H1 (cell line): ENCODE data around the gene ENSA. TPM values are rescaled to one million over a fixed set of nuclear protein-coding genes. Genes with fewer than 3 reads are reported as not detected.
"Not testable (repeated sequence)": the region's sequence is repeated elsewhere in the genome, so short reads cannot be mapped to it uniquely, and the experiment has no call there.

Experiments
- CTCF ChIA-PET: fragments of 300-600 bp; sonication (Branson Sonifier 250); formaldehyde crosslinking; loops from one replicate; lab custom pipeline; 2021; ENCODE audit not compliant: partially characterized antibody; lab: Charles Lee
- POLR2A ChIA-PET: fragments of 300-600 bp; sonication (Branson Sonifier 250); formaldehyde crosslinking; loops from one replicate; lab custom pipeline; 2021; ENCODE audit warnings: inconsistent platforms; ENCODE audit not compliant: partially characterized antibody; lab: Charles Lee
- DNase-seq, 2 experiments: peaks; one replicate each; pipeline versions ENCODE4 v3.0.0 to v3.0.0-alpha.2; 2010 to 2022; ENCODE audit warnings: low spot score in 2 of 2, low read depth in 1 of 2, mixed read lengths in 1 of 2
- FAIRE-seq: peaks from 2 replicates; lab custom pipeline; 2011; peaks lifted over from hg19 to GRCh38; lab: Jason Lieb, UNC
- H2AFZ ChIP-seq: 2 replicates; pipeline ENCODE4 v1.8.1; 2012; ENCODE audit warnings: low read length, inconsistent platforms
- H2AK5ac ChIP-seq: 2 replicates; pipeline ENCODE4 v1.6.1; 2013; ENCODE audit warnings: low read depth, low read length
- H2BK120ac ChIP-seq: replicated peaks from 2 replicates; pipeline ENCODE3; 2013; ENCODE audit warnings: low read depth, low read length, inconsistent platforms
- H2BK12ac ChIP-seq: 2 replicates; pipeline ENCODE4 v1.6.1; 2013; ENCODE audit warnings: low read depth, low read length
- H2BK15ac ChIP-seq: 2 replicates; pipeline ENCODE4 v1.6.1; 2013; ENCODE audit warnings: low read length
- H2BK20ac ChIP-seq: 2 replicates; pipeline ENCODE4 v1.6.1; 2013; ENCODE audit warnings: low read length
- H2BK5ac ChIP-seq: 2 replicates; pipeline ENCODE4 v1.6.1; 2013; ENCODE audit warnings: low read depth, low read length
- H3K14ac ChIP-seq: 2 replicates; pipeline ENCODE4 v1.6.1; 2013; ENCODE audit warnings: inconsistent platforms; ENCODE audit not compliant: insufficient read length
- H3K18ac ChIP-seq: 2 replicates; pipeline ENCODE4 v1.6.1; 2013; ENCODE audit warnings: low read length; ENCODE audit errors: extremely low read depth
- H3K23ac ChIP-seq: 2 replicates; pipeline ENCODE4 v1.6.1; 2013; ENCODE audit warnings: inconsistent platforms; ENCODE audit not compliant: insufficient read length
- H3K23me2 ChIP-seq: 2 replicates; pipeline ENCODE4 v1.6.1; 2013; ENCODE audit warnings: low read depth, low read length
- H3K27ac ChIP-seq: 2 replicates; pipeline ENCODE4 v1.6.1; 2011; ENCODE audit warnings: low read depth, low read length, inconsistent platforms
- H3K27me3 ChIP-seq, 4 experiments: replicated peaks in 1 of 4; 1 replicate in 1 of 4; 2 replicates in 3 of 4; pipeline versions ENCODE4 v1.6.1 to v1.8.1; 2011 to 2013; ENCODE audit warnings: low read length in 3 of 4, mild to moderate bottlenecking in 3 of 4, inconsistent platforms in 2 of 4, mixed read lengths in 2 of 4, moderate library complexity in 1 of 4; ENCODE audit not compliant: control insufficient read depth in 3 of 4, insufficient read depth in 3 of 4; ENCODE audit errors: extremely low read depth in 1 of 4
- H3K36me3 ChIP-seq, 4 experiments: 2 replicates each; pipeline versions ENCODE4 v1.6.1 to v1.8.1; 2011 to 2013; ENCODE audit warnings: mild to moderate bottlenecking in 4 of 4, low read length in 3 of 4, moderate library complexity in 2 of 4, control low read depth in 1 of 4, inconsistent platforms in 1 of 4; ENCODE audit not compliant: insufficient read depth in 4 of 4, control insufficient read depth in 2 of 4
- H3K4ac ChIP-seq: replicated peaks from 2 replicates; pipeline ENCODE3; 2013; ENCODE audit warnings: low read length, low read depth, mixed read lengths, inconsistent platforms; ENCODE audit not compliant: insufficient read length
- H3K4me1 ChIP-seq, 4 experiments: replicated peaks in 1 of 4; 1 replicate in 1 of 4; 2 replicates in 3 of 4; pipeline versions ENCODE4 v1.6.1 to v1.8.1; 2011 to 2013; ENCODE audit warnings: low read length in 3 of 4, inconsistent platforms in 2 of 4, mixed read lengths in 1 of 4; ENCODE audit not compliant: insufficient read depth in 4 of 4, control insufficient read depth in 3 of 4
- H3K4me2 ChIP-seq, 2 experiments: 2 replicates each; pipeline versions ENCODE4 v1.6.1 to v1.8.1; 2011 to 2013; ENCODE audit warnings: low read depth in 2 of 2, low read length in 2 of 2, control low read depth in 1 of 2, inconsistent platforms in 1 of 2, mild to moderate bottlenecking in 1 of 2; ENCODE audit not compliant: insufficient read depth in 1 of 2
- H3K4me3 ChIP-seq, 4 experiments: fragments of 200-600, 300-600 bp in 1 of 4; sonication (generic), shearing (Covaris generic), sonication (Bioruptor Twin) in 1 of 4; 2 replicates each; pipeline versions ENCODE4 v1.5.1 to v1.8.1; 2011 to 2016; ENCODE audit warnings: low read length in 4 of 4, low read depth in 3 of 4, control low read depth in 2 of 4, inconsistent platforms in 2 of 4, mild to moderate bottlenecking in 2 of 4, mixed read lengths in 1 of 4, moderate library complexity in 1 of 4; ENCODE audit not compliant: insufficient read depth in 2 of 4; ENCODE audit errors: extremely low read depth in 1 of 4
- H3K56ac ChIP-seq: replicated peaks from 2 replicates; pipeline ENCODE3; 2013; ENCODE audit warnings: low read depth, mild to moderate bottlenecking, mixed read lengths, low read length, inconsistent platforms; ENCODE audit not compliant: insufficient read length
- H3K79me1 ChIP-seq: 2 replicates; pipeline ENCODE4 v1.6.1; 2013; ENCODE audit warnings: low read depth, low read length, control low read depth
- H3K79me2 ChIP-seq, 2 experiments: 2 replicates each; pipeline versions ENCODE4 v1.6.1 to v1.8.1; 2012 to 2013; ENCODE audit warnings: low read length in 2 of 2, mild to moderate bottlenecking in 2 of 2, inconsistent platforms in 1 of 2; ENCODE audit not compliant: insufficient read depth in 2 of 2, control insufficient read depth in 1 of 2
- H3K9ac ChIP-seq, 4 experiments: replicated peaks in 1 of 4; 1 replicate in 1 of 4; 2 replicates in 3 of 4; pipeline versions ENCODE4 v1.6.1 to v1.8.1; 2011 to 2013; ENCODE audit warnings: low read depth in 3 of 4, low read length in 3 of 4, control low read depth in 2 of 4, mild to moderate bottlenecking in 2 of 4, moderate library complexity in 2 of 4, inconsistent platforms in 1 of 4; ENCODE audit errors: extremely low read depth in 1 of 4
- H3K9me3 ChIP-seq, 2 experiments: 2 replicates each; pipeline versions ENCODE4 v1.6.1 to v1.8.1; 2012 to 2013; ENCODE audit warnings: mild to moderate bottlenecking in 2 of 2, moderate library complexity in 2 of 2, control low read depth in 1 of 2, inconsistent platforms in 1 of 2, low read depth in 1 of 2, low read length in 1 of 2, mixed read lengths in 1 of 2; ENCODE audit not compliant: insufficient read depth in 2 of 2
- H4K20me1 ChIP-seq, 2 experiments: replicated peaks in 1 of 2; 2 replicates each; pipeline versions ENCODE3 to v1.8.1; 2011 to 2013; ENCODE audit warnings: inconsistent platforms in 2 of 2, low read length in 2 of 2, mild to moderate bottlenecking in 1 of 2; ENCODE audit not compliant: insufficient read depth in 2 of 2, control insufficient read depth in 1 of 2
- H4K5ac ChIP-seq: 2 replicates; pipeline ENCODE4 v1.6.1; 2013; ENCODE audit warnings: low read length, low read depth, mixed read lengths, inconsistent platforms; ENCODE audit not compliant: insufficient read length
- H4K8ac ChIP-seq: 2 replicates; pipeline ENCODE4 v1.8.0; 2013; ENCODE audit warnings: mild to moderate bottlenecking, moderate library complexity, low read length, inconsistent platforms; ENCODE audit not compliant: insufficient read depth; ENCODE audit errors: extremely low read depth
- H4K91ac ChIP-seq: replicated peaks from 2 replicates; pipeline ENCODE3; 2013; ENCODE audit warnings: low read length, mixed read lengths, inconsistent platforms; ENCODE audit not compliant: insufficient read length
- EP300 ChIP-seq, 2 experiments: IDR thresholded peaks; 1 replicate in 1 of 2; 2 replicates in 1 of 2; pipeline ENCODE4 v1.6.1; 2011 to 2012; ENCODE audit warnings: low read depth in 2 of 2, low read length in 2 of 2, mild to moderate bottlenecking in 2 of 2, borderline replicate concordance in 1 of 2, inconsistent platforms in 1 of 2, moderate library complexity in 1 of 2
- POLR2A ChIP-seq, 2 experiments: IDR thresholded peaks; 1 replicate in 1 of 2; 2 replicates in 1 of 2; pipeline ENCODE4 v1.6.1; 2011; ENCODE audit warnings: low read depth in 2 of 2, low read length in 2 of 2, mild to moderate bottlenecking in 2 of 2; ENCODE audit errors: control extremely low read depth in 1 of 2
- WGBS, 2 experiments: shearing (Covaris generic) in 1 of 2; methylation state at CpG; one replicate each; pipeline versions ENCODE4 v1.1.6 to v1.1.7; 2013 to 2015; ENCODE audit warnings: low lambda C conversion rate in 2 of 2, mixed read lengths in 2 of 2, inconsistent platforms in 1 of 2, low coverage in 1 of 2, missing lambda C conversion rate in 1 of 2; ENCODE audit not compliant: insufficient replicate concordance in 2 of 2, insufficient coverage in 1 of 2, insufficient read length in 1 of 2; ENCODE audit errors: extremely low coverage in 1 of 2, missing lambda C conversion rate in 1 of 2; 5-methylcytosine and 5-hydroxymethylcytosine counted together
- polyA plus RNA-seq, 7 experiments: library from polyadenylated mRNA; depleted of rRNA in 3 of 7; stranded (reverse) in 5 of 7; unstranded in 2 of 7; fragments of >200 nt in 5 of 7; fragments of 200-250 nt in 2 of 7; gene quantifications; 1 replicate in 5 of 7; 2 replicates in 1 of 7; 4 replicates in 1 of 7; pipeline versions ENCODE4 v1.2.1 to v1.2.3, GENCODE V29; 2011 to 2013; ENCODE audit warnings: missing spikeins in 2 of 7, mixed read lengths in 2 of 7
- total RNA-seq: library from RNA; stranded (reverse); fragmentation: NEBNext Ultra II Directional; extraction: Animal tissue kit (Norgen Biotek cat#: 25700); gene quantifications from 2 replicates; pipeline ENCODE4 v1.2.1, GENCODE V29; 2021

Gene ENSA
- total and polyA plus RNA-seq, 2 of the 8 experiments (the other 6 are each of a cell fraction or from before 2014, with no cell fraction given): 48.2 to 229 TPM

DNA sequence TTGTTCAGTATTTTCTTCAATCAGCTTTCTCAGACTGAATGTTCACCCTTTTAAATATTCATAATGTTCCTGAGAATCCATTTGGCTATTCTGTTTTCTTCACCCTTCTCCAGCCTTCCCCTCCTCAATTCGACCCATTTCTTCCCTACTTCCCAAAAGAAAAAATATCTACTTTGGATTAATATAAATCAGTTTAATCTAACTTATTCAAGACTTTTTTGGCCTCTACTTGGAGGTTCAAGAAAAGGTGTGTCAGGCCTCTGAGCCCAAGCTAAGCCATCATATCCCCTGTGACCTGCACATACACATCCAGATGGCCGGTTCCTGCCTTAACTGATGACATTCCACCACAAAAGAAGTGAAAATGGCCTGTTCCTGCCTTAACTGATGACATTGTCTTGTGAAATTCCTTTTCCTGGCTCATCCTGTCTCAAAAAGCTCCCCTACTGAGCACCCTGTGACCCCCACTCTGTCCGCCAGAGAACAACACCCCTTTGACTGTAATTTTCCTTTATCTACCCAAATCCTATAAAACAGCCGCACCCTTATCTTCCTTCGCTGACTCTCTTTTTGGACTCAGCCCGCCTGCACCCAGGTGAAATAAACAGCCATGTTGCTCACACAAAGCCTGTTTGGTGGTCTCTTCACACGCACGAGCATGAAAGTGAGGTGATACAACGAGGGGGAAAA, 11.9 kb upstream of the ENSA start:
- peak overlapping the region; percentile 95 for H2BK120ac ChIP-seq
- H4K20me1 ChIP-seq, H3K18ac ChIP-seq, H3K79me1 ChIP-seq, FAIRE-seq, H3K4ac ChIP-seq, H2AFZ ChIP-seq, H3K4me1 ChIP-seq, H3K9ac ChIP-seq, H3K14ac ChIP-seq, H4K91ac ChIP-seq, DNase-seq, H2BK15ac ChIP-seq, H3K9me3 ChIP-seq, H3K27me3 ChIP-seq, H3K36me3 ChIP-seq, H3K23ac ChIP-seq, H3K4me3 ChIP-seq, H3K79me2 ChIP-seq, H4K5ac ChIP-seq, H4K8ac ChIP-seq, H3K23me2 ChIP-seq, H2AK5ac ChIP-seq: not testable (repeated sequence)
- peak overlapping the region; percentile 80; the same call in 1 of the 2 replicates for H2BK12ac ChIP-seq
- ChIA-PET CTCF (interaction anchor here (1.1 kb wide), 1 partner anchor 32 kb away, joined by 3 read pairs; no protein-coding TSS in a partner anchor), POLR2A (interaction anchor here (0.6 to 15.8 kb wide), 9 partner anchors 9 to 85 kb away, joined by 3 to 163 read pairs (median 5); partner anchors contain the start of genes ENSA and MCL1)
- H2BK20ac ChIP-seq: 0 out of 2 replicates have a peak overlapping the region, but pooled peaks have one; percentile 72
- H2BK5ac ChIP-seq: peak overlapping the region; percentile 97
- peak overlapping the region; percentile 72; the same call in 1 of the 2 replicates for H3K27ac ChIP-seq
- 40% methylated on average over 9 of the region's 9 CpGs; no CpG with 5 or more reads in 1 of the 2 experiments for WGBS, 2 experiments
- peak overlapping the region; percentile 6 for H3K56ac ChIP-seq
- TF ChIP-seq EP300 (IDR thresholded peaks at IDR 0.05; ENCODE audit: borderline replicate concordance in 1 of 2, low read depth in 2 of 2, low read length in 2 of 2): 0 out of 3 replicates have a peak, but pooled peaks of 1 of the 2 experiments have one; percentile 13
- peak in 1 of 2 experiments; percentile 29; a peak in 1 of 3 replicates for TF ChIP-seq POLR2A (IDR thresholded peaks at IDR 0.05; ENCODE audit: control extremely low read depth in 1 of 2, low read depth in 2 of 2, low read length in 2 of 2)
- H3K4me2 ChIP-seq: peak overlapping the region; percentile 25 to 53; a peak in 3 of 4 replicates
